ENCODE results near the gene RCAN3.

- TF ChIP-seq, protein P1, sequence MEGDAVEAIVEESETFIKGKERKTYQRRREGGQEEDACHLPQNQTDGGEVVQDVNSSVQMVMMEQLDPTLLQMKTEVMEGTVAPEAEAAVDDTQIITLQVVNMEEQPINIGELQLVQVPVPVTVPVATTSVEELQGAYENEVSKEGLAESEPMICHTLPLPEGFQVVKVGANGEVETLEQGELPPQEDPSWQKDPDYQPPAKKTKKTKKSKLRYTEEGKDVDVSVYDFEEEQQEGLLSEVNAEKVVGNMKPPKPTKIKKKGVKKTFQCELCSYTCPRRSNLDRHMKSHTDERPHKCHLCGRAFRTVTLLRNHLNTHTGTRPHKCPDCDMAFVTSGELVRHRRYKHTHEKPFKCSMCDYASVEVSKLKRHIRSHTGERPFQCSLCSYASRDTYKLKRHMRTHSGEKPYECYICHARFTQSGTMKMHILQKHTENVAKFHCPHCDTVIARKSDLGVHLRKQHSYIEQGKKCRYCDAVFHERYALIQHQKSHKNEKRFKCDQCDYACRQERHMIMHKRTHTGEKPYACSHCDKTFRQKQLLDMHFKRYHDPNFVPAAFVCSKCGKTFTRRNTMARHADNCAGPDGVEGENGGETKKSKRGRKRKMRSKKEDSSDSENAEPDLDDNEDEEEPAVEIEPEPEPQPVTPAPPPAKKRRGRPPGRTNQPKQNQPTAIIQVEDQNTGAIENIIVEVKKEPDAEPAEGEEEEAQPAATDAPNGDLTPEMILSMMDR (IDR thresholded peaks at IDR 0.05), result no peak
- TF ChIP-seq, protein P2, sequence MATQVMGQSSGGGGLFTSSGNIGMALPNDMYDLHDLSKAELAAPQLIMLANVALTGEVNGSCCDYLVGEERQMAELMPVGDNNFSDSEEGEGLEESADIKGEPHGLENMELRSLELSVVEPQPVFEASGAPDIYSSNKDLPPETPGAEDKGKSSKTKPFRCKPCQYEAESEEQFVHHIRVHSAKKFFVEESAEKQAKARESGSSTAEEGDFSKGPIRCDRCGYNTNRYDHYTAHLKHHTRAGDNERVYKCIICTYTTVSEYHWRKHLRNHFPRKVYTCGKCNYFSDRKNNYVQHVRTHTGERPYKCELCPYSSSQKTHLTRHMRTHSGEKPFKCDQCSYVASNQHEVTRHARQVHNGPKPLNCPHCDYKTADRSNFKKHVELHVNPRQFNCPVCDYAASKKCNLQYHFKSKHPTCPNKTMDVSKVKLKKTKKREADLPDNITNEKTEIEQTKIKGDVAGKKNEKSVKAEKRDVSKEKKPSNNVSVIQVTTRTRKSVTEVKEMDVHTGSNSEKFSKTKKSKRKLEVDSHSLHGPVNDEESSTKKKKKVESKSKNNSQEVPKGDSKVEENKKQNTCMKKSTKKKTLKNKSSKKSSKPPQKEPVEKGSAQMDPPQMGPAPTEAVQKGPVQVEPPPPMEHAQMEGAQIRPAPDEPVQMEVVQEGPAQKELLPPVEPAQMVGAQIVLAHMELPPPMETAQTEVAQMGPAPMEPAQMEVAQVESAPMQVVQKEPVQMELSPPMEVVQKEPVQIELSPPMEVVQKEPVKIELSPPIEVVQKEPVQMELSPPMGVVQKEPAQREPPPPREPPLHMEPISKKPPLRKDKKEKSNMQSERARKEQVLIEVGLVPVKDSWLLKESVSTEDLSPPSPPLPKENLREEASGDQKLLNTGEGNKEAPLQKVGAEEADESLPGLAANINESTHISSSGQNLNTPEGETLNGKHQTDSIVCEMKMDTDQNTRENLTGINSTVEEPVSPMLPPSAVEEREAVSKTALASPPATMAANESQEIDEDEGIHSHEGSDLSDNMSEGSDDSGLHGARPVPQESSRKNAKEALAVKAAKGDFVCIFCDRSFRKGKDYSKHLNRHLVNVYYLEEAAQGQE (IDR thresholded peaks at IDR 0.05; ENCODE audit: insufficient read depth in 1 of 2, low read depth in 2 of 2, low read length in 1 of 2), result no peak
- TF ChIP-seq POLR2AphosphoS5 (IDR thresholded peaks at IDR 0.05; ENCODE audit: low read depth, low read length) (no peak), SIN3A (IDR thresholded peaks at IDR 0.05; ENCODE audit: borderline replicate concordance, insufficient read depth, low read depth, low read length) (no peak)
These were observed 54.6 kb downstream of the RCAN3 start for GRCh38 chr1:24557220-24557619.
